Muscle of leg (tissue), 11 donors: ENCODE measurements around the gene PTPRN2. TPM values are rescaled to one million over a fixed set of nuclear protein-coding genes. Genes with fewer than 3 reads are reported as not detected.
A peak's percentile ranks its signal among the peaks of the same experiment; 100 is the strongest.

Experiments
- DNase-seq: peaks from one replicate; pipeline ENCODE4 v3.0.0; 2013
- H3K27ac ChIP-seq: one replicate; pipeline ENCODE4 v1.5.1; 2013; ENCODE audit warnings: mild to moderate bottlenecking, low read length, control low read depth
- H3K27me3 ChIP-seq: one replicate; pipeline ENCODE4 v1.6.1; 2013; ENCODE audit warnings: low read length; ENCODE audit not compliant: control insufficient read depth, insufficient read depth
- H3K36me3 ChIP-seq: one replicate; pipeline ENCODE4 v1.6.1; 2013; ENCODE audit warnings: low read length; ENCODE audit not compliant: control insufficient read depth, insufficient read depth
- H3K4me1 ChIP-seq: one replicate; pipeline ENCODE4 v1.6.1; 2013; ENCODE audit warnings: low read length; ENCODE audit not compliant: control insufficient read depth, insufficient read depth
- H3K4me3 ChIP-seq: one replicate; pipeline ENCODE4 v1.5.1; 2013; ENCODE audit warnings: low read length, control low read depth
- H3K9me3 ChIP-seq: replicated peaks from 2 replicates; pipeline ENCODE4 v1.6.1; 2013; ENCODE audit warnings: low read depth, low read length; ENCODE audit not compliant: control insufficient read depth
- WGBS: methylation state at CpG from one replicate; pipeline ENCODE4 v1.1.5; 2013; ENCODE audit warnings: missing lambda C conversion rate; ENCODE audit not compliant: insufficient coverage; 5-methylcytosine and 5-hydroxymethylcytosine counted together
- polyA plus RNA-seq, 8 donors: library from polyadenylated mRNA; unstranded; fragments of 120-200 nt; gene quantifications; one replicate each; pipeline versions ENCODE4 v1.2.1 to v1.2.3, GENCODE V29; 2013; ENCODE audit warnings: inconsistent platforms in 1 of 8, low replicate concordance in 1 of 8; ENCODE audit not compliant: insufficient read length in 8 of 8, insufficient read depth in 1 of 8
- total RNA-seq: library from RNA; stranded (reverse); fragments of 120-200 nt; gene quantifications from one replicate; pipeline ENCODE4 v1.2.4, GENCODE V29; 2013

Gene PTPRN2
- total and polyA plus RNA-seq, 9 donors = 1.4 to 2.9 (median 2.3) TPM

DNA sequence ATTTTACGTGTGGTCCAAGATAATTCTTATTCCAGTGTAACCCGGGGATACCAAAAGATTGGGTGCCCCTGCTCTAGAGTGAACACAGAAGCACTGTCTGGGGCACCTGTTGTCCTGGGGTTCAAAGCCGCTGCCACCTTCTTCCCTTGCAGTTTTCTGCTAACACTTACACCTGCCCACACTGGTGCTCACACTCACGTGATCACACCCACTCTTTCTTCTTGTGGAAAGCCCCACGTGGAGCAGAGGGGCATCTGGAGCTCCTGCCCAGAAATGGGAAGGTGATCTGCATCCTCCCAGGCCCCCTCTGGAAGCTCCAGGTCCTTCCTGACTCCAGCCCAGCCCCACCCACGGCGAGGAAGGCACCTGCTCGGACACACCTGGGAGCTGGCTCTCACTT, 42.9 kb downstream of the PTPRN2 start:
- no peaks in the 10 kb centered on the region for H3K36me3 ChIP-seq
- H3K27me3 ChIP-seq = peaks cover 18% of the 10 kb centered on the region
- no peak for DNase-seq
- no peak overlapping the region for H3K27ac ChIP-seq
- H3K4me1 ChIP-seq = peaks cover 12% of the 10 kb centered on the region
- no peak overlapping the region for H3K4me3 ChIP-seq
- no peaks in the 10 kb centered on the region for H3K9me3 ChIP-seq
- 81% methylated on average over 7 of the region's 8 CpGs for WGBS

- WGBS = 81% methylated on average over 11 of the region's 11 CpGs
These were observed 43.8 kb downstream of the PTPRN2 start for GRCh38 chr7:158543840-158544239.

DNA sequence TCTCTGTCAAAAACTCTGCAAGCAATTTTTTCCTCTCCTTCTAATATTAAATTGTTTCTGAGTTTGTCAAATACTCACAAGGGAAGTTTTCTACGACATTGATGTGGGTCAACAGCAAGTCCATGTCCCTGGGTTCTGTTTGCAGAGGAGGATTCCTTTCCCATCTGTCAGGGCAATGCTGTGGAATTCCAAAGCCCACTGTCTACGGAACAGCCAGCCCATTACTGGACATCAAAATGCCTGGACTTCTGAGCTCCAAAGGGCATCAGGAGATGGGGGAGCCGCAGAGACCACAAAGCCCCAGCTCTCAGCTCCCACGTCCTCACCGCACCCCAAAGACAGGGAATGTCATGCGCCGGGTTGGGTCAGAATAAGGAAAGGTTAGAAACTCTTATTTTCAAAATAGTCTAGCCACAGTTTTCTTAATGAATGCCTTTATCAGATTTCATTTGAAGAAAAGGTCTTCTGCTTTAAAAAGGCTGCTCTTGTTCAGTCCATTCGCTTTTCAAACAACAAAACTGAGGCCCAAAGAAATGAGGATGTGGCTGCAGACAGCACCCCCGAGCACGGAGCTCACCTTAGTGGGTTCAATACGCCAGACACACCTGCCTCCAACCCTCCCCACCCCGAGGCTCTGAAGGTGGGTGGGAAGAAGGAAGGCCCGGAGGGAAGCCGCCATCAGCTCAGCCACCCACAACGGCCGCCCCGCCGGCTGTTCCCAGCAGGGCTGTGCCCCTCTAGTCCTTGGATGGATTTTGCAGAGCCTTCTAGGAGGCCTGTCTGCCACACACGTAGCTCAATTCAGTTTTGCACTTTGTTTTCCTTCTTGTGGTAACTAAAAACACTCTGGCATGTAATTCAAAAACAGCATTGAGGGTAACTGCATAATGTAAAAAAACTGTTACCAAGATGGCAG, 44.7 kb downstream of the PTPRN2 start:
- WGBS = 75% methylated on average over 10 of the region's 19 CpGs
- Histone ChIP-seq H3K9me3 (no peaks in the 10 kb centered on the region), H3K27me3 (peaks cover 7% of the 10 kb centered on the region), H3K4me1 (no peaks in the 10 kb centered on the region), H3K27ac (no peak overlapping the region), H3K36me3 (no peaks in the 10 kb centered on the region), H3K4me3 (no peak overlapping the region)
- DNase-seq = no peak

More at GRCh38 chr7:158543840-158544239, 43.8 kb downstream of the PTPRN2 start:
- H3K4me1 ChIP-seq = peaks cover 3% of the 10 kb centered on the region
- no peak overlapping the region for H3K27ac ChIP-seq
- DNase-seq = no peak
- H3K4me3 ChIP-seq = no peak overlapping the region
- H3K27me3 ChIP-seq = peaks cover 15% of the 10 kb centered on the region
- no peaks in the 10 kb centered on the region for H3K9me3 ChIP-seq
- H3K36me3 ChIP-seq = no peaks in the 10 kb centered on the region

- Histone ChIP-seq H3K4me1 (no peaks in the 10 kb centered on the region), H3K4me3 (no peak overlapping the region), H3K27me3 (peaks cover 5% of the 10 kb centered on the region), H3K27ac (no peak overlapping the region), H3K9me3 (no peaks in the 10 kb centered on the region), H3K36me3 (no peaks in the 10 kb centered on the region)
- DNase-seq = peak; percentile 37
- WGBS = 20% methylated on average over 8 of the region's 13 CpGs
These were observed 46.1 kb downstream of the PTPRN2 start for GRCh38 chr7:158541346-158542010.

- no peak for DNase-seq
- WGBS = 69% methylated on average over 12 of the region's 12 CpGs
These were observed 47.9 kb downstream of the PTPRN2 start for GRCh38 chr7:158539711-158540146.

DNA sequence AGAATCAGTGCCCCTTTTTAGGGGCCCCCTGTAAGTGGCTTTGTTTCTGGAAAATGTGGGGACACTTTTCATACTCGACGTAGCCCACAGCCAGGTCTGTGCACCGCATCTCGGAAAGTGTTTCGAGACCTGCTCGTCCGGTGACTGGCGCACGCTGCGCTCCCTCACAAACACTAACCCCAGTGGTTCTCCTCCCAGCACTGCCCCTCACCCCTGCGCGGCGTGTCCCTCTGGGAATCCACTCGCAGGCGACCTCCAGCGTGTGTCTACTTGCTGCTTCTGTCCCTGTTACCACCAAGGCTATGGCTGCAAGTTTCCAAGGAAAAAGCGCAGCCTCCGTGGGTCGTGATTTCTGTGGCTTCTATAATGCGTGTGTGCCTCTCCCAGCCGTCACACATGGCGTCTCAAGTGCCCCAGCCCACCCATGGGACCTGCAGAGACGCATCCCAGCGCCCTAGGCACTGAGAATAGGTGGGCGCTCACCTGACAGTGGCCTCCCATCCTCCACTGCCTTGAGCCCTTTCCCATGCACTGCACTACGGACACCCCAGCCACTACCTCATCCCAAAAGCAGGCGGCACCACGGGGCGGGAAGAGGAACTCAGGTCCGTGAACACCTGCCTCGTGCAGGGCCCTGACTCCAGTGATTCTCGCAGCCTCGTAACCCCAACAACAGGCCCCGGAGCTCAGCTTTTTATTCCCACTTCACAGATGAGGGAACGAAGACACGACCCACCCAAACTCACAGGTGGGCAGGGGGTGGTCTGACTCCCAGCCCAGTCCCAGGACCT, 49.3 kb downstream of the PTPRN2 start:
- Histone ChIP-seq H3K36me3 (no peaks in the 10 kb centered on the region), H3K4me3 (no peak overlapping the region), H3K27me3 (no peaks in the 10 kb centered on the region), H3K9me3 (no peaks in the 10 kb centered on the region), H3K4me1 (no peaks in the 10 kb centered on the region), H3K27ac (no peak overlapping the region)
- WGBS = 83% methylated on average over 31 of the region's 36 CpGs
- DNase-seq = no peak

More at GRCh38 chr7:158539711-158540146, 47.9 kb downstream of the PTPRN2 start:
- Histone ChIP-seq H3K36me3 (no peaks in the 10 kb centered on the region), H3K27me3 (peaks cover 2% of the 10 kb centered on the region), H3K9me3 (no peaks in the 10 kb centered on the region), H3K4me1 (no peaks in the 10 kb centered on the region), H3K27ac (no peak overlapping the region), H3K4me3 (no peak overlapping the region)

DNA sequence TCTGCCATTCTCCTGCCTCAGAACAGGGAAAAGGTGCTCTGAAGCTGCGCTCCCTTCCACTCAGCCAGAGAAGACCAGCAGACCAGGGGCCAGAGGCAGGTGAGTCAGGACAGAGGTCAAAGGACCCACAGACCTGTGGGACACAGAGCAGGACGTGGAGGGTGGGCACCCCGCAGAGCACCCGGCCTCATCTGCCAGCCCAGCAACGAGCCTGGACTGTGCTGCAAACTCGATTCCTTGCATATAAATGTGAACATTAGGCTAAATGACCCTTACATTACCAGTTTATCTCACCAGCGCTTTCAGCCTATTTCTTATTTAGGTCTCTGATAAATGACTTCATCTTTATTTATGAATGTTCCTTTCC, 50.1 kb downstream of the PTPRN2 start:
- no peaks in the 10 kb centered on the region for H3K9me3 ChIP-seq
- WGBS = 82% methylated on average over 5 of the region's 7 CpGs
- H3K36me3 ChIP-seq = no peaks in the 10 kb centered on the region
- no peaks in the 10 kb centered on the region for H3K27me3 ChIP-seq
- no peak overlapping the region for H3K4me3 ChIP-seq
- no peak for DNase-seq
- no peaks in the 10 kb centered on the region for H3K4me1 ChIP-seq
- H3K27ac ChIP-seq = no peak overlapping the region

DNA sequence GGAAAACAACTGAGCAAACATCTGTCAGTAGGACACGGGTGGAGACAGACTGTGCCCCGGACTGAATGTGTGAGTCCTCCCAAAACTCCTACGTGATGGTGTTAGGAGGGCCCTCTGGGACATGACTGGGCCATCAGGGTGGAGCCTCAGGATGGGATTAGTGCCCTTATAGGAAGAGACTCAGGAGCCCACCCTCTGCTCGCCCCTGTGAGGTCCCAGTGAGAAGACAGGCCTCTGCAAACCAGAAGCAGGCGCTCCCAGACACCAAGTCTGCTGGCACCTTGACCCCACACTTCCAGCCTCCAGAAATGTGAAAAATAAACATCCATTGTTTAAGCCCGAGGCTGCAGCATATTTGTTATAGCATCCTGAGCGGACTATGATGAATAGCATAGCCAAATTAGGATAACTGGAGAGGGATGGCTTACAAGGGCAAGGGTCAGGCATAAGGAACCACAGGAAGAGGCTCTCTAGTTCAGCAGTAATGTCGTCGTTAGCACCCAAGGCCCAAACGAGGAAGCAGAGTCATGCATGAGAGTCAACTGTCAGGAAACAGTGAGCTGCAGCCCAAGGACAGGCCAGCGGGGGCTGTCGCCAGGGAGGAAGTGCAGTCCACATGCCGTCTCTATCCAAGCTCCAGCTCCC, 50.6 kb downstream of the PTPRN2 start:
- WGBS = 51% methylated on average over 11 of the region's 13 CpGs
- H3K36me3 ChIP-seq = no peaks in the 10 kb centered on the region
- no peaks in the 10 kb centered on the region for H3K4me1 ChIP-seq
- H3K4me3 ChIP-seq = no peak overlapping the region
- H3K9me3 ChIP-seq = no peaks in the 10 kb centered on the region
- DNase-seq = peak; percentile 6
- H3K27ac ChIP-seq = no peak overlapping the region
- H3K27me3 ChIP-seq = no peaks in the 10 kb centered on the region

DNA sequence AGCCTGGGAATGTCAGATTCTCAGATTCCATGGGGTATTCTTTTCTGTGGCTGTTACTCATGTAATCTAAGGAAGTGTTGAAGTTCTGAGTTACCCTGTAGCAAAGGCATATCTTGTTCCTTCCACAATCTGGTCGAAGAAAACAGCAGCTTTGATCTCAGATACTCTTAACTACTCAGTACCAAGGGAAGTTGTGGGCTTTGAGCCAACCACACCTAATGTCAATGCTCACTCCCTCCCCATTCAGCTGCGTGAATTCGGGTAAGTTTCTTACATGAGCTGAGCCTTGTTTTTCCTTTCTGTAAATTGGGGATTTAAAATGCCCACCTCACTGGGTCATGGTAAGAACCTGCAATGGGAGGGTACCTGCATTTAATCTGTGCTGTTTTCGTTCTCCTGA, 52.5 kb downstream of the PTPRN2 start:
- no CpG with 5 or more reads among the region's 4 CpGs for WGBS
- Histone ChIP-seq H3K4me1 (no peaks in the 10 kb centered on the region), H3K27me3 (no peaks in the 10 kb centered on the region), H3K9me3 (no peaks in the 10 kb centered on the region), H3K4me3 (no peak overlapping the region), H3K36me3 (no peaks in the 10 kb centered on the region), H3K27ac (no peak overlapping the region)
- DNase-seq = no peak
